Measurements from ENCODE around the gene CPSF4.

GRCh38 chr7:99493823-99494222 lies 55.1 kb downstream of the CPSF4 start:
- TF ChIP-seq CREB1 (IDR thresholded peaks at IDR 0.05; ENCODE audit: low read depth) (no peak), YY1 (IDR thresholded peaks at IDR 0.05; ENCODE audit: low read depth) (no peak)
